Keratinocyte (primary cell): ENCODE results near the gene OR10P1. TPM values are rescaled to one million over a fixed set of nuclear protein-coding genes. Genes with fewer than 3 reads are reported as not detected.

Experiments
- DNase-seq: peaks from one replicate; pipeline ENCODE4 v3.0.0-alpha.2; 2011; ENCODE audit warnings: low read depth, missing footprints, low spot score
- FAIRE-seq: peaks from 2 replicates; lab custom pipeline; 2011; peaks lifted over from hg19 to GRCh38; lab: Jason Lieb, UNC
- H2AFZ ChIP-seq: 2 replicates; pipeline ENCODE4 v1.6.0; 2012; ENCODE audit warnings: low read length, control low read depth, inconsistent platforms; ENCODE audit not compliant: control insufficient read depth
- H3K27ac ChIP-seq: 2 replicates; pipeline ENCODE4 v1.5.1; 2011; ENCODE audit warnings: low read length; ENCODE audit not compliant: control insufficient read depth, insufficient read depth
- H3K27me3 ChIP-seq: 3 replicates; pipeline ENCODE4 v1.6.0; 2011; ENCODE audit warnings: low read length; ENCODE audit not compliant: control insufficient read depth, insufficient read depth; ENCODE audit errors: extremely low read depth
- H3K36me3 ChIP-seq, 2 experiments: 2 replicates in 1 of 2; 3 replicates in 1 of 2; pipeline ENCODE4 v1.5.1; 2011; ENCODE audit warnings: low read length in 2 of 2, mild to moderate bottlenecking in 1 of 2; ENCODE audit not compliant: control insufficient read depth in 2 of 2, insufficient read depth in 2 of 2; ENCODE audit errors: extremely low read depth in 1 of 2
- H3K4me1 ChIP-seq: 3 replicates; pipeline ENCODE4 v1.5.1; 2011; ENCODE audit warnings: low read length; ENCODE audit not compliant: control insufficient read depth, insufficient read depth; ENCODE audit errors: extremely low read depth
- H3K4me2 ChIP-seq: 3 replicates; pipeline ENCODE4 v1.6.0; 2011; ENCODE audit warnings: low read depth, low read length; ENCODE audit not compliant: control insufficient read depth, insufficient read depth; ENCODE audit errors: extremely low read depth
- H3K4me3 ChIP-seq, 3 experiments: fragments of 200-600 bp in 1 of 3; sonication (generic) in 1 of 3; 2 replicates in 2 of 3; 3 replicates in 1 of 3; pipeline ENCODE4 v1.5.1; 2011 to 2016; ENCODE audit warnings: low read length in 3 of 3, mild to moderate bottlenecking in 3 of 3, control low read depth in 2 of 3, inconsistent platforms in 1 of 3, low read depth in 1 of 3, mixed read lengths in 1 of 3, mixed run types in 1 of 3, moderate library complexity in 1 of 3; ENCODE audit not compliant: control insufficient read depth in 2 of 3, insufficient read depth in 2 of 3; ENCODE audit errors: extremely low read depth in 1 of 3
- H3K79me2 ChIP-seq: 2 replicates; pipeline ENCODE4 v1.6.0; 2012; ENCODE audit warnings: low read length; ENCODE audit not compliant: control insufficient read depth, insufficient read depth
- H3K9ac ChIP-seq: 3 replicates; pipeline ENCODE4 v1.6.0; 2011; ENCODE audit warnings: low read length; ENCODE audit not compliant: control insufficient read depth, insufficient read depth; ENCODE audit errors: extremely low read depth
- H3K9me1 ChIP-seq: 3 replicates; pipeline ENCODE4 v1.6.0; 2011; ENCODE audit warnings: low read length; ENCODE audit not compliant: control insufficient read depth, insufficient read depth; ENCODE audit errors: extremely low read depth
- H3K9me3 ChIP-seq: 2 replicates; pipeline ENCODE4 v1.5.1; 2012; ENCODE audit warnings: low read depth, low read length; ENCODE audit not compliant: control insufficient read depth
- H4K20me1 ChIP-seq: 3 replicates; pipeline ENCODE4 v1.6.0; 2011; ENCODE audit warnings: low read length; ENCODE audit not compliant: control insufficient read depth, insufficient read depth; ENCODE audit errors: extremely low read depth
- EZH2 ChIP-seq: IDR thresholded peaks from one replicate; pipeline ENCODE4 v1.6.1; 2012; ENCODE audit warnings: inconsistent platforms, mild to moderate bottlenecking, low read length, moderate library complexity
- dilution Hi-C: fragments of 300-500 bp; cut with MboI; formaldehyde crosslinking; loops from one replicate; pipeline ENCODE4 v1.7.0; 2020; ENCODE audit warnings: low sequenced_read_pairs; ENCODE audit not compliant: extremely low pct_ligation_motif_present
- polyA plus RNA-seq, 5 experiments: library from polyadenylated mRNA; depleted of rRNA in 3 of 5; stranded (reverse) in 3 of 5; stranded (forward) in 1 of 5; unstranded in 1 of 5; fragments of >200 nt; gene quantifications; 1 replicate in 1 of 5; 2 replicates in 3 of 5; 3 replicates in 1 of 5; pipeline versions ENCODE4 v1.2.1 to v1.2.3, GENCODE V29; 2011 to 2012; ENCODE audit warnings: missing spikeins in 2 of 5, low read depth in 1 of 5, low replicate concordance in 1 of 5
- TF ChIP-seq, protein P1 (sequence below), 3 experiments: IDR thresholded peaks in 1 of 3; conservative IDR thresholded peaks in 1 of 3; optimal IDR thresholded peaks in 1 of 3; 2 replicates in 2 of 3; 3 replicates in 1 of 3; pipeline versions ENCODE3 to v1.5.1; 2011; ENCODE audit warnings: low read length in 3 of 3, mild to moderate bottlenecking in 3 of 3, moderate library complexity in 2 of 3, control low read depth in 1 of 3, inconsistent platforms in 1 of 3; ENCODE audit not compliant: insufficient read depth in 2 of 3; ENCODE audit errors: extremely low read depth in 1 of 3

Gene OR10P1
- polyA plus RNA-seq, 1 donor (not counting 4 experiments of a cell fraction or from before 2014, with no cell fraction given) = not detected

DNA sequence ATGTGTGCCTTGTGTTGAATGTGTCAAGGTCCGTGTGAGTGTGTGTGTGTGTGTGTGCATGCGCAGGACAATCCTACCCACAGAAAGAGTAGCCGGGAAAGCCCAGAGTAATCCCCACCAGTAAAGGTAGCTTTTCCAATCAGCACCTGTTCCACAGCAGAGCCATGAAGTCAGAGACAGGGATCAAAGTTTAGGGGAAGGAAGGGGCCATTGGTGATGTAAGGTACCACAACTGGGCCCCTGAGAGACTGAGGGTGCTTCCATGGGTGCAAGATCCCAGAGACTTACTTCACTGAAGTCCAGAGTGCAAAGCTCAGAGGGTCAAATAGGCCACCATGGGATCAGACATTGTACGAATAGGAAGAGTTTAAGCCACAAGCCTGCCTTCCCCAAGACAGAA lies 20.5 kb downstream of the OR10P1 start:
- dilution Hi-C loops = no loop called here
- no peak overlapping the region for H3K9ac ChIP-seq
- no peak overlapping the region for H3K27ac ChIP-seq
- no peaks in the 10 kb centered on the region for H3K4me1 ChIP-seq
- H3K4me2 ChIP-seq = no peak overlapping the region
- H3K9me1 ChIP-seq = no peaks in the 10 kb centered on the region
- no peak overlapping the region for H3K4me3 ChIP-seq
- H2AFZ ChIP-seq = no peak overlapping the region
- H3K36me3 ChIP-seq = no peaks in the 10 kb centered on the region
- DNase-seq (no peak), FAIRE-seq (no peak)
- TF ChIP-seq EZH2 = no peak
- TF ChIP-seq, protein P1, sequence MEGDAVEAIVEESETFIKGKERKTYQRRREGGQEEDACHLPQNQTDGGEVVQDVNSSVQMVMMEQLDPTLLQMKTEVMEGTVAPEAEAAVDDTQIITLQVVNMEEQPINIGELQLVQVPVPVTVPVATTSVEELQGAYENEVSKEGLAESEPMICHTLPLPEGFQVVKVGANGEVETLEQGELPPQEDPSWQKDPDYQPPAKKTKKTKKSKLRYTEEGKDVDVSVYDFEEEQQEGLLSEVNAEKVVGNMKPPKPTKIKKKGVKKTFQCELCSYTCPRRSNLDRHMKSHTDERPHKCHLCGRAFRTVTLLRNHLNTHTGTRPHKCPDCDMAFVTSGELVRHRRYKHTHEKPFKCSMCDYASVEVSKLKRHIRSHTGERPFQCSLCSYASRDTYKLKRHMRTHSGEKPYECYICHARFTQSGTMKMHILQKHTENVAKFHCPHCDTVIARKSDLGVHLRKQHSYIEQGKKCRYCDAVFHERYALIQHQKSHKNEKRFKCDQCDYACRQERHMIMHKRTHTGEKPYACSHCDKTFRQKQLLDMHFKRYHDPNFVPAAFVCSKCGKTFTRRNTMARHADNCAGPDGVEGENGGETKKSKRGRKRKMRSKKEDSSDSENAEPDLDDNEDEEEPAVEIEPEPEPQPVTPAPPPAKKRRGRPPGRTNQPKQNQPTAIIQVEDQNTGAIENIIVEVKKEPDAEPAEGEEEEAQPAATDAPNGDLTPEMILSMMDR (optimal IDR thresholded peaks at IDR 0.05 in 1 of 3, IDR thresholded peaks at IDR 0.05 in 1 of 3, conservative IDR thresholded peaks at IDR 0.05 in 1 of 3; ENCODE audit: extremely low read depth in 1 of 3, insufficient read depth in 2 of 3, low read length in 3 of 3) = no peak
- H3K9me3 ChIP-seq = no peaks in the 10 kb centered on the region
- no peaks in the 10 kb centered on the region for H3K27me3 ChIP-seq
- H4K20me1 ChIP-seq = no peaks in the 10 kb centered on the region
- H3K79me2 ChIP-seq = no peaks in the 10 kb centered on the region

DNA sequence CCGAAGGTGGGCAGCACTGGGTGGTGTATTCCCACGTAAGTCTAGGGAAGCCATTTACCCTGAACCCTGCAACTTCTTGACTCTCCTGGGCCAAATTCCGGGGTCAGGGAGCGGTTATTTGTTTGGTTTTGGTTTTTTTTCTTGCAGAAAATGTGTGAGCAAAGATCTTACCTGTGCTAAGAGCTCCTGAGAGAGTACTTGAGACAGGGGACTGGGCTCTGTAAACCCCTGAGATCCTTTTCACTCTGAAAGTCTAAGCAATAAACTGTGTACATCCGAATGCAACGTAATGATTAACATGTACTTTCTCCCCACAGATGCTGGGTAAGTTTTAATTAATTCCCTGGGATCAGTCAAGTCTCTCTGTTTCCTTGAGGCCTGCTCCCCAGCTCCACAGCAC lies 21.5 kb downstream of the OR10P1 start:
- TF ChIP-seq, protein P1 (optimal IDR thresholded peaks at IDR 0.05 in 1 of 3, IDR thresholded peaks at IDR 0.05 in 1 of 3, conservative IDR thresholded peaks at IDR 0.05 in 1 of 3; ENCODE audit: extremely low read depth in 1 of 3, insufficient read depth in 2 of 3, low read length in 3 of 3) = no peak
- TF ChIP-seq EZH2 = no peak
- Histone ChIP-seq H3K4me2 (no peak overlapping the region), H4K20me1 (no peaks in the 10 kb centered on the region), H2AFZ (no peak overlapping the region), H3K27me3 (peaks cover 4% of the 10 kb centered on the region), H3K36me3 (no peaks in the 10 kb centered on the region), H3K4me3 (no peak overlapping the region), H3K9ac (no peak overlapping the region), H3K4me1 (no peaks in the 10 kb centered on the region), H3K27ac (no peak overlapping the region), H3K9me1 (no peaks in the 10 kb centered on the region), H3K9me3 (no peaks in the 10 kb centered on the region), H3K79me2 (no peaks in the 10 kb centered on the region)
- dilution Hi-C loops = no loop called here
- no peak for FAIRE-seq
- no peak for DNase-seq
